Ovary (tissue), 3 donors: Measurements from ENCODE around the gene C11orf97.
A peak's percentile ranks its signal among the peaks of the same experiment; 100 is the strongest.

Source experiments
- EP300 ChIP-seq: sonication (generic); formaldehyde crosslinking; IDR thresholded peaks from one replicate; pipeline ENCODE4 v1.6.1; 2017; ENCODE audit warnings: antibody characterized with exemption
- POLR2A ChIP-seq: fragments of 450-650 bp; IDR thresholded peaks from one replicate; pipeline ENCODE4 v1.6.1; 2017; ENCODE audit warnings: antibody characterized with exemption, mild to moderate bottlenecking, moderate library complexity
- TF ChIP-seq, protein P1 (sequence below), 3 donors: fragments of 450-650 bp in 2 of 3; fragments of 200-600 bp in 1 of 3; IDR thresholded peaks; one replicate each; pipeline versions ENCODE4 v1.5.1 to v1.8.0; 2016 to 2022; ENCODE audit warnings: antibody characterized with exemption in 3 of 3, mild to moderate bottlenecking in 1 of 3
- donor health status: DM: no; HTN: no; CAD: no.

DNA sequence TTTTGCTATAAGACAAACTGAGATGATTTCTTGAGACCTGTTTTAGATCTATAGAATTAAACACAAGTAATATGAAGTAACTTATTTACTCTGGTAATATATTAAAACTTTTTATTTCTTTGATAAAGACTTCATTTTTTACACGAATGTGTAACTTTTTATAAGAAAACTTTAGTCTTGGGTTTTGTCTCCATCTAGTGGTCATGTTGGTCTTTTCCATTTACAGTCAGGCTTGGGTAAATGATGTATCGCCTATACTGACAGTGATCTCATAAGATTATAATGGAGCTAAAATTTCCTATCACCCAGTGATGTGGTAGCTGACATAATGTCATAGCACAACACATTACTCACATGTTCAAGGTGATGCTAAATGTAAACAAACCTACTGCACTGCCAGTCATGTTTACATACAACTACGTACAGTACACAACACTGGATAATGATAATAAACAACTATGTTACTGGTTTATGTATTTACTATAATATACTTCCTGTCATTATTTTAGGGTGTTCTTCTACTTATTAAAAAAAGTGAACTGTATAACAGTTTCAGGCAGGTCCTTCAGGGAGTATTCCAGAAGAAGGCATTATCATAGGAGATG is 7.5 kb upstream of the C11orf97 start:
- TF ChIP-seq POLR2A (no peak), EP300 (no peak)
- TF ChIP-seq, protein P1, sequence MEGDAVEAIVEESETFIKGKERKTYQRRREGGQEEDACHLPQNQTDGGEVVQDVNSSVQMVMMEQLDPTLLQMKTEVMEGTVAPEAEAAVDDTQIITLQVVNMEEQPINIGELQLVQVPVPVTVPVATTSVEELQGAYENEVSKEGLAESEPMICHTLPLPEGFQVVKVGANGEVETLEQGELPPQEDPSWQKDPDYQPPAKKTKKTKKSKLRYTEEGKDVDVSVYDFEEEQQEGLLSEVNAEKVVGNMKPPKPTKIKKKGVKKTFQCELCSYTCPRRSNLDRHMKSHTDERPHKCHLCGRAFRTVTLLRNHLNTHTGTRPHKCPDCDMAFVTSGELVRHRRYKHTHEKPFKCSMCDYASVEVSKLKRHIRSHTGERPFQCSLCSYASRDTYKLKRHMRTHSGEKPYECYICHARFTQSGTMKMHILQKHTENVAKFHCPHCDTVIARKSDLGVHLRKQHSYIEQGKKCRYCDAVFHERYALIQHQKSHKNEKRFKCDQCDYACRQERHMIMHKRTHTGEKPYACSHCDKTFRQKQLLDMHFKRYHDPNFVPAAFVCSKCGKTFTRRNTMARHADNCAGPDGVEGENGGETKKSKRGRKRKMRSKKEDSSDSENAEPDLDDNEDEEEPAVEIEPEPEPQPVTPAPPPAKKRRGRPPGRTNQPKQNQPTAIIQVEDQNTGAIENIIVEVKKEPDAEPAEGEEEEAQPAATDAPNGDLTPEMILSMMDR (IDR thresholded peaks at IDR 0.05): peak; percentile 51 to 64 (median 62)
